NCI-H2171 treated with DMSO at 0.1 percent for 48 hours (cell line): ENCODE data around the gene UBB.

Experiments used
- DNase-seq: peaks from one replicate; lab custom pipeline; 2025; lab: John Stamatoyannopoulos, UW

Gene UBB

DNA sequence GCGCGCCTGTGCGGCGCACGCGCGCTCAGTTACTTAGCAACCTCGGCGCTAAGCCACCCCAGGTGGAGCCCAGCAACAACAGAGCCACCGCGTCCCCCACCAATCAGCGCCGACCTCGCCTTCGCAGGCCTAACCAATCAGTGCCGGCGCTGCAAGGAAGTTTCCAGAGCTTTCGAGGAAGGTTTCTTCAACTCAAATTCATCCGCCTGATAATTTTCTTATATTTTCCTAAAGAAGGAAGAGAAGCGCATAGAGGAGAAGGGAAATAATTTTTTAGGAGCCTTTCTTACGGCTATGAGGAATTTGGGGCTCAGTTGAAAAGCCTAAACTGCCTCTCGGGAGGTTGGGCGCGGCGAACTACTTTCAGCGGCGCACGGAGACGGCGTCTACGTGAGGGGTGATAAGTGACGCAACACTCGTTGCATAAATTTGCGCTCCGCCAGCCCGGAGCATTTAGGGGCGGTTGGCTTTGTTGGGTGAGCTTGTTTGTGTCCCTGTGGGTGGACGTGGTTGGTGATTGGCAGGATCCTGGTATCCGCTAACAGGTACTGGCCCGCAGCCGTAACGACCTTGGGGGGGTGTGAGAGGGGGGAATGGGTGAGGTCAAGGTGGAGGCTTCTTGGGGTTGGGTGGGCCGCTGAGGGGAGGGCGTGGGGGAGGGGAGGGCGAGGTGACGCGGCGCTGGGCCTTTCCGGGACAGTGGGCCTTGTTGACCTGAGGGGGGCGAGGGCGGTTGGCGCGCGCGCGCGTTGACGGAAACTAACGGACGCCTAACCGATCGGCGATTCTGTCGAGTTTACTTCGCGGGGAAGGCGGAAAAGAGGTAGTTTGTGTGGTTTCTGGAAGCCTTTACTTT lies at the start of gene UBB:
Gene UBB (plus strand): TSS at position 452 of the 856 bp plus-strand sequence. CDS start 817 bp downstream, outside the sequence.
- DNase-seq: peak; percentile 97

DNA sequence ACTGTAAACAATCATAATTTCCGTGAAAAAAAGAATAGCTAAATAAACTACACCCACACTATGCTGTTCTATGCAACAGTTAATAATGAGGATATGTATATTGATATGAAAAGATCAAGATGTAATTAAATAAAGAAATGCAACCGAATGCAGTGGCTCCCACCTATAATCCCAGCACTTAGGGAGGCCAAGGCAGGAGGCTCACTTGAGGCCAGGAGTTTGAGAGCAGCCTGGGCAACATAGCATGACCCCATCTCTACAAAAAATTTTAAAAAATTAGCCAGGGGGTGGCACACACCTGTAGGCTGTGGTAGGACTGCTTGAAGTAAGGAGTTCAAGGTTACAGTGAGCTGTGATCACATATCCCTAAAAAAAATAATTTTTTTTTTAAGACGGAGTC lies 42.5 kb upstream of the UBB start:
- DNase-seq: no peak

DNA sequence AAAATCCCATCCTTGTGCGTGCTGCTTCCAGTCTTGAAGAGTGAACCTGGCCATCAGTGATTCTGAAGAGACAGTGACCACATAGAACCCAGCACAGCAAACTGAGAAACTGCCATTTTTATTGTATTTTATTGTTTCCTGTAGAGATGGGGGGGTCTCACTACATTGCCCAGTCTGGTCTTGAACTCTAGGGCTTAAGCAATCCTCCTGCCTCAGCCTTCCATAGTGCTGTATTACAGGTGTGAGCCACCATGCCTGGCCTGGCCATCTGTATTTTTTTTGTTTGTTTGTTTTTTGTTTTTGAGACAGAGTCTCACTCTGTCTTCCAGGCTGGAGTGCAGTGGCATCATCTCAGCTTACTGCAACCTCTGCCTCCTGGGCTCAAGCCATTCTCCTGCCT lies 41.5 kb upstream of the UBB start:
- DNase-seq: no peak

DNA sequence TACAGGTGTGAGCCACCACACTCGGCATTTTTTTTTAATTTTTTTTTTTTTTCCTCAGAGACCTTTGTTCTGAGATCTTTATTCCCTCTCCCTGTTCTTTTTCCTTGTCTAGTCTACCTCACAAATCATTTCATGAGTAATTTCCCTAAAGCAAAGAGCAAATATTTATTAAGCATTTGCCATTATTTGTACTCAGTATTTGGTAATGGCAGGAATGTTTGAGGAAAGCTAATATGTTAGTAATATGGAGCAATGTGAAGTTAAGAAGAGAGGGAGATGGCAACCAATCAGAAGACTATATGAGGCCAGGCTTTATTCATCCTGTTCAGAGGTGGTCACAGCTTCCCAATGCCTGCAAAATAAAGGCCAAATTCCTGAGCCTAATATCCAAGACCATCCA lies 40.9 kb upstream of the UBB start:
- no peak for DNase-seq

DNA sequence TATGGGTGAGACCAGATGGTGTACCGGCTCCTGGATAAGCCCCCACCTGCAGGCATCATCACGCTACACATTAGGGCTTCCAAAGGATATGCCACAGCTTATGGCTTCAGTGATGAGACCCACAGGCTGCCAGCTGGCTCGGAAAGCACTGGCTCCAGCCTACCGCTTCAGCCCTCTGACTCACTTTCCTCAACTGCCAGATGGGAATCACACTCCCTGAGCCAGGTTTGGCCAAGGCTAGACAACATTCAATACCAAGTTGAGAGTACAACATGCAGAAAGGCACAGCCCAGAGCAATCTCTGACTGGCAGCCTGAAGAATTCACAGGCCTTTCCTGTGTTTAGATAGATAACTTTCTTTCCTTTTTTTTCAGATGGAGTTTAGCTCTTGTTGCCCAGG lies 37.9 kb upstream of the UBB start:
- no peak for DNase-seq

DNA sequence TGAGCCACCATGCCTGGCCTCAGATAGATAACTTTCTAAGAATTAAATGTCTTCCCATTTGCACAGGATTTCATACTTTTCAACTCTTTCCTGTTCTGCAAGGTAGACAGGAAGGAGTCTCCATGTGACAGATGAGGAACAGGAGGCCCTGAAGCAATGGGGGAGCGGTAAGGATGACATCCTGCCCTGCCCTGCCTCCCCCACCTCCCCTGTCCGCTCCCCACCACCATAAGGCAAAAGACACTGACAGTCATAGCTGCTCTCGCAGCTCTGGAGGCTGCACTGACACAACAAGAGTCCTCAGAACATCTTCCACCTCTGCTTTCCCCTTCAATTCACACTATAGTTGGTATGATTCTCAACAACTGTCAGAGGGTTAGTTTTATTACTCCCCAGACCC lies 37.3 kb upstream of the UBB start:
- no peak for DNase-seq

DNA sequence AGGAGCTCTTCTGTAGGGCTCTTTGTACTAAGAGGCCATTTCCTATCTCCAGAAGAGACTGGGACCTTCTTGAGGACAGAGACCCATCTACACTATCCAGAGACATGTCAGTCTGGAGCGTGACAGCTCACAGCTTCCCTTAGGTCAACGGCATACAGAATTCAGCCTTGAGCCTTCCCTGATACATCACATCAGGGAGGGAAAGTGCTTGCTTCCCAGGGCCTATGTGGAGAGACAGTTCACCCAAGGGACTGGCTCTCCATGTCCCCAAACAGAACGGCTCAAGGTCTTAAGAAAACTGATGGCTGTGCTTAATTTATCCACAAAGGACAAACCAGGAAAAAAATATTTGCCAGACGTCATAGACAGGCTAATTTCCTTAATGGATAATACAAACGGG lies 35.3 kb upstream of the UBB start:
- no peak for DNase-seq

DNA sequence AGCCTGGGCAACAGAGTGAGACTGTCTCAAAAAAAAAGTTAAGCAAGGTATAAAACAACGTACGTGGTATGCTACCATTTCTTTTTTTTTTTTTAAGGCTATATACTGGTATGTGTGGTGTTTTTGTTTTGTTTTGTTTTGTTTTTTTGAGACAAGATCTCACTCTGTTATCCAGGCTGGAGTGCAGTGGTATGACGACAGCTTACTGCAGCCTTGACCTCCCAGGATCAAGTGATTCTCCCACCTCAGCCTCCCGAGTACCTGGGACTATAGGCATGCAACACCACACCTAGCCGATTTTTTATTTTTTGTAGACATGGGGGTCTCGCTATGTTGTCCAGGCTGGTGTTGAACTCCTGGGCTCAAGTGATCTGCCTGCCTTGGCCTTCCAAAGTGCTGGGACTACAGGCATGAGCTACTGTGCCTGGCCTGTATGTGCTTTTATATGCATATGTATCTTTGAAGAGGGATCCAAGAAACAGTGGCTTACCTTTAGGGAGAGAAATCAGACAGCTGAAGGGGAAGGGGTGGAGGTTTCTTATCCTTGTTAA lies 34.1 kb upstream of the UBB start:
- no peak for DNase-seq

DNA sequence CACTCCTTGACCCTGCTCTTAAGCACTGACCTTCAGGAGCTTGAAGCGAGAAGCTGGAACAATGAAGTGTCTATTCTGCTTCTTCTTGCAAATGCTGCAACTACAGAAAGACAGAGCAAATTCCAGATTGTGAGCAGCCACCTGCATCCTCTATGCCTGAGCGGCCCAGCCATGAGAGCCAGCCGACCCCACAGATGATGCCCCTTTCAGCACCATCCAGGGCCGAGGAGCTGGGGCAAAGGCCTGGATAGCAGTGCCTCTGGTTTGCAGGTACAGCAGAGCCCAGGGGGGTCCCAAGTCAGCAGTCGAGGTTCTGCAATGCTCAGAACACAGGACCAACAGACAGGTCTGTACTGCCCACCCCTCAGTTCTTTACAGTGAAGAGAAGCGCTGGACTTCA lies 32.3 kb upstream of the UBB start:
- DNase-seq: no peak

DNA sequence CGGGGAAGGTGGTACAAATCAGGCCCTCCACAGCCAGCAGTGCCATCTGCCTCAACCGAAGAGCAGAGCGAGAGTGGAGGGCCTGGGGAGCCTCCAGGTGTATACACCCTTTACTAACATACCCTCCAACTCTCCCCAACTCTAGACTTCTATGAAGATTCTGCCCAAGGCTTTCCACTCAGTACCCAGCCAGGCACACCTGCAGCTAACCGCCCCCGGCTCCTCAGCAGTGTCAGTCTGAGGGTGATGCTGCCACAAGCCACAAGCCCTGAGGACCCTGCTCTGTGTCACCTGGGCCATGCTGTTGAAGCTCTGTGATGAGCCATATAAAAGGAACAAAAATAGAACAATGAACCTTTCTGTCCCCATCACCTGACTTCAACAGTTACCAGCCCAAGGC lies 31.5 kb upstream of the UBB start:
- DNase-seq: no peak

DNA sequence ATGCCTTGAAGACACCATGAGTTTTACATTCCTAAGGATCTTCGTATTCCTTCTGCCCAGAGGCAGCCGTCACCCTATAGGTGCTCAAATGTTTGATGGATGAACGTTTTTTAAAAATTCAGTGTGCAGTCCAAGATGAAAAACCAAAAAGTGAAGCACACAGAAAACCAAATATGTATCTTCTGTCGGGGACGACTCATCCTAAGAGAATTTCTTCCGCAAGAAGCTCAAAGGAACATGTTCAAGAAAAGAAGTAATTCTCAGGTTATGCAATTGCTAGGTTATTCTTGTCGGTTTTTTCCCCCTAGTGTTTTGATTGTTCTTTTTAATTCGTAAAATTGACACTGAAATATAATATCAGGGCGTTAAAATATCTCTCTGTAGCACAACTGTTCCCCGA lies 29.1 kb upstream of the UBB start:
- DNase-seq: no peak

DNA sequence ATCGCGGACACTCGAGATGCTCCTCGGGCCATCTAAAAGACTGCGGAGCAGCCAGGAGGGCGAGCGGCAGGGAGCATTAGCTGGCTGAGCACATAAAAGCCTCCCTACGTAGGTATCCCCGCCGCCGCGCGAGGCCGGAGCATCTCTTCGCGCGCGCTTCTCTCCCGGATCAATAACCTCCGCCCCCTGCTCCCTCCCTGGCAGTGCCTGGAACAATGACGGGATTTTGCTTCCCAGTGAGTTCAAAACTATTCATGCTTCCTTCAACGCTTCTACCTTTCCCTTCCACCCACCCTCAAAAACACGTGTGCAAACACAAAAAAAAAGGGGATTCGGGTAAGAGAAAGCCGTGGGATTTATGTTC lies 28.6 kb upstream of the UBB start:
- DNase-seq: peak; percentile 78

DNA sequence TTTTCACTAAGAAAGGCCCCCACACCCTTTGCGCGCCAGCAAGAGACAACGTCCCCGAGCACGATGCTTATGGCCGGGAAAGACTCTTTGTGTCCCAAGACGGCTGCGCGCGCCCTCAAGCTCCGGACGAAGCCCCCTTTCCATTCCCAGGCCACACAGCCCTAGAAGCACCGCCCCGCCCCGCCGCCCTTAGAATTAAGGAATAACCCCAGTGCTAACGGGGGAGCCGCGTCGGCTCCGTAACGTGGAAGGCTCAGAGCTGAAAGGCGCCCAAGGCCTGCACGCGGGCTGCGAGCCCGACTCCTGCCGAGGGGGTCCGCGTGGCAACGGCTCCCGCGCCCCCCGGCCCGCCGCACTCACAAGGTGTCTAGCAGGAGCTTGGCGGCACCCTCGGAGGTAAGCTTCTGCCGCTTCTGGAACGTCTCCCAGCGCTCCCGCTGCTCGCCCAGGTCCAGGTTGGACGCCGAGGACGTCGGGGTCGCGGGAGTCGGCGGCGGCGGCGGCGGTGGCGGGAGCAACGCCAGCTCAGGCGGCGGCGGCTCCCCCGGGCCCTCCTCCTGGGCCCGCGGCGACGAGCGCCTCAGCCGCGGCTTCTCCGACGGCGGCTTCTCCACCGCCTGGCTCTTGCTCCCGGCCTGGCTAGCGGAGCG lies 28.1 kb upstream of the UBB start:
- no peak for DNase-seq

DNA sequence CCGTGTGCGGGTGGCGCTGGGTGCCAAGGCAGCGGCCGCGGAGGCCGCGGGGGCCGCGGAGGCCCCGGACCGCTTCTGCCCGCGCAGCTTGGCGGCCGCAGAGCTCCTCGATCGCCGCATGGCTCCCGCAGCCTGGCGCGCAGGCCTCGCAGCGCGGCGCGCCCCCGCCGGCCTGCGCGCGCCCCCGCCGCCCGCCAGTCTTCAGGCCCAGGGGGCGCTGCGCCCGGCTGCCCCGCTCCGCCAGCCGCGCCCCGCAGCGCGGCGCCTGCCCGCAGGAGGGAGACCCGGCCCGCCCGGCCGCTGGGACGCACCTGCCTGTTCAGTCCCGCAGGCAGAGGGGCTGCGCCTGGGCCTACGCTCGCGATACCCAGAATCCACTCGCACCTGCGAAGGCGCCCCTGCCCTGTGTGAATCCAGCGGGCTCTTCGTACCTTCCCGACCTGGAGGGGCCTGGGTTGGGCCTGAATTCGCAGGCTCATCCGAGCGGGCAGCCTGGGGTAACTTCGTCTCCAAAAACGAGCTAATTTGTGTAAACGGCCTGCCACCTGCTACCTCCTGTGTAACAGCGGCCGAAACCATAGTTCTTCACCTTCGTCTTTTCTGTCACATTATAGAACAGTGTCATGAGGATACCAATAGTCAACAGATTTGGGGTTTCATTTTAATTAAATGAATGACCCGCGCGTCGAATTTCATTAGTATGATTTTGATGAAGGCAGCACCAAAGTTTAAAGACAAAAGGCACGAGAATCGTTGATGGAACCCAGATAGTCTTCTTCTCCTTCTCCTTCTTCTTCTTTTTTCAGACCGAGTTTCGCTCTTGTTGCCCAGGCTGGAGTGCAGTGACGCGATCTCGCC lies 27.3 kb upstream of the UBB start, which contains the start of gene CENPV:
Gene CENPV (minus strand): TSS at position 153 of the 858 bp plus-strand sequence. CDS start 33 bp downstream, at position 120.
- DNase-seq: peak; percentile 45

DNA sequence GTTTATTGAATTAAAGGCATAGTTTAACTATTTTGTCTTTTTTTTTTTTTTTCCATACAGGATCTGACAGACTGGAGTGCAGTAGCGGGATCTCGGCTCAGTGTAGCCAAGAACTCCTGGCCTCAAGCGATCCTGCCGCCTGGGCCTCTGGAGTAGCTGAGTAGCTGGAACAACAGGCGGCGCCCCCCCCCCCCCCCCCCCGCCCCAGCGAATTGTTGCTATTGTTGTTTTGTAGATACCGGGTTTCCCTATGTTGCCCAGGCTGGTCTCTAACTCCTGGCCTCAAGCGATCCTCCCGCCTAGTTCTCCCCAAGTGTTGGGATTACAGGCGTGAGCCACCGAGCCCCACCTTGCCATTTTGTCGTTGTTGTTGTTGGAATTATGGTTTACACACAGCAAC lies 26.3 kb upstream of the UBB start:
- no peak for DNase-seq

DNA sequence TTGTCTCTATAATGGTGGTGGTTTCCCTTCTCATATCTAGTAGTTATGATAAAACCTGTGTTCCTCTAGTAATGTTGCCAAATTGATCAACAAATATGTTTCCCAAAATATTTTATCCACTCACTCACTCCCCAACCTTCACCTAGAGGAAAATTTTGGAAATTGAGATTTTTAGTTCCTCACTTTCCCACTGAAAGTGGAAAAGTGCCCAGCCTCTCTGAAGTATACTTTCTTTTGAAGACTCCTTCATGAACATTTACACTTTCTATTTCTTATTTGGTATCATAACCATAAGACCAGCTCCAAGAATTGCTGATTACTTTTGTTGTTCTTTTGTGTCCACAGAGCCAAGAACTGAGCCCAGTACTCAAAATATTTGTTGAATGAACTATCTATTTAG lies 22.5 kb upstream of the UBB start:
- DNase-seq: no peak

DNA sequence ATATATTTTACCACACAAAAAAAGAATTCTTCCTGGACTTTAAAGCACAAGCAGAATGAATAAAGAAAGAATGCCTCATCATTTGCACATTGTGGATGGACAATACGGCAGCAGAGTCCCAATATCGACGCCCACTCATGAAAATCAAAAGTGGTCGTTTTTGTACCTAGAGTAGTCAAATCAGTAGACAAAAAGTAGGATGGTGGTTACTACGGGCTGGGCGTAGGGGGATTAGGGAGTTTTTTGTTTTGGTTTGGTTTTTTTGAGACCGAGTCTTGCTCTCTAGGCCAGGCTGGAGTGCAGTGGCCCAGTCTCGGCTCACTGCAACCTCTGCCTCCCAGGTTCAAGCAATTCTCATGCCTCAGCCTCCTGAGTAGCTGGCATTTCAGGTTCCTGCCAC lies 19.0 kb upstream of the UBB start:
- DNase-seq: no peak

DNA sequence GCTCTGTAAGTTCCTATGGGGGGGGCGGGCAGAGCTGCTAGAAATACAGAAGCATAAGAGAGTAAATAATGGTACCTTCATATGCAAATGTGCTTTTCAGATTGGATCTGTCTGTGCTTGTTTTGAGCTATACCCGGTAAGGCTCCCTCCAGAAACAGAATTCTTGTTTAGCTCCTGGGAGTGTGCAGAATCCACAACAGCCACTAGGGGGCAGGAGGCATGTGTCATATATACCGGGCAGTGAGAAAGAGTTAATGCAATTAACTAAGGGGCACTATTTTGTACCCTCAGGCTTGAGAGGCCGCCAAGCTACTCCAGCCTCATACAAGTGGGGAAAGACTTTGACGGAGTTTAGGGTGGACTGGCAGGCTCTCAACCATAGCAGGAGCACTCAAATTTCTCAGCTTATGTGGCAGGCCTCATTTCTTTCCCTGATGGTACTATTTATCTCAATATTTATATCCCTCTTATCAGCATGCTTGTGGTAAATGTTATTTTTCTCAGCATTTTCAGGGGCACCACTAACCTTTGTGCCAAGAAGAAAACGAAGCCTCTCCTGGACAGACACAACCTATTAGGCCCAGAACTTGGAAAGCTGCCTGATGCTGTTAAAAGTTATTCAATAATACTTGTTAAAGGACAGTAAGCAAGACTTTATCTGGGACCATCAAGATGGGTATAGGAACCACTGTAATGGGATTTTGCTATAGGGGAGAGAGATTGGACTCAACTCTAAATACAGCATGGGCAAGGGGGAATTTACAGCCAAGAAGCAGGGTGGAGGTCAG lies 16.9 kb upstream of the UBB start:
- DNase-seq: peak; percentile 68

DNA sequence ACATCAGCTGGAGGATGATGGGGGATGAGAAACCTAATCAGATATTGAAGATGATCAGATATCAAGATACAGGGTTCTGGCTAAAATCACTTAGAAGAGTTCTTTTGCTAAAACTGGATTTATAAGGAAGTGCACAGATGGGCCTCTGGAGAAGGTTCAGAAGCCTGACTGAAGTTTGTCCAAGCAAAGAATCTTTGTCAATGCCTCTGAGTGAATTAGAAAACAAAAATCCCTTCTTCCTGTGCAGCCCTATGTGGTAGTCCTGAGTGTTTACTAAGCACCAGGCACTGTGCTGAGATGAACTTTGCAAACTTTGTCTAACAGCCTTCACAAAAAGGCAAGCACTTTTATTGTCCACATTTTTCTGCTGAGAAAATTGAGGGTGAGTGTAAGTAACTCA lies 16.3 kb upstream of the UBB start:
- no peak for DNase-seq

DNA sequence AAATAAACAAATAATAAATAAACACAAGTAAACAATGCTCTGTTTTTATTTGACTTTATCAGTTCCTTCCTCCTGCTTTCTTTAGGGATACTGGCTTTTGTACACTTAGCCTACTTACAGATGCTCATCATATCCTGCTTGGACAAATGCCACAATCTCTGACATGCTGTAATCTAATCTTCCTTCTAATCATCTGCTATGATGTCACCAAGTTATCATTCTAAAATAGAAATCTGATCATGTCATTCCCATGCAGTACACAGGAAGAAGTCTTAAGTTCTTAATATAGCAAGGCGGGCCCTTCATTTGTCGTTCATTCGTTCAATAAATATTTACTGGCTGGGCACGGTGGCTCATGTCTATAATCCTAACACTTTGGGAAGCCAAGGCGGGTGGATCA lies 9.1 kb upstream of the UBB start:
- DNase-seq: peak; percentile 76

DNA sequence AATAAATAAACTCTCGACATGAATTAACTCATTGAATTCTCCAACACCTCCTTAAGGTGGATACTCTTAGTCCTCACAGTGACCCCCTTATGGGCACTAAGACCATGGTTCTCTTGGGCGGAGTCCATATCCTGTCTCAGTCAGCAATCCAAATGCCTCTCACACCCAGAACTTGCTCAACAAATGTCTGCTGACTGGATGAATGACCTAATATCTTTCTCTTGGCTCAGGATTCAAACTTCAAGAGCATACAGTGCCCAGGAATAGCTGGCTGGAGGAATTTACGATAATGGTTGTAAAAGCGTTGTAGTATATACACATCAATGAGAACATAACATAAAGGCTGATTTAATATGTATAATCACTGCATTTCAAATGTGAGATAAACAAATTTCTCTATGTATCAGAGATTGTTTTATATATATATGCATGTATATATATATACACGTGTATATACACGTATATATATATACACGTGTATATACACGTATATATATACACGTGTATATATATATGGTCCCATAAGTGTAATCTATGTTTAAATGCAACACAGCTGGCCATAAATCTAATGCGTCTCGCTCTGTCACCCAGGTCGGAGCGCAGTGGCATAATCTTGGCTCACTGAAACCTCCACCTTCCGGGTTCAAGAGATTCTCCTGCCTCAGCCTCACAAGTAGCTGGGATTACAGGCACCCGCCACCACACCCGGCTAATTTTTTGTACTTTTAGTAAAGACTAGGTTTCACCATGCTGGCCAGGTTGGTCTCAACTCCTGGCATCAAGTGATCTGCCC lies 6.5 kb upstream of the UBB start:
- no peak for DNase-seq
